ENCODE measurements around the gene SENP3. TPM values are rescaled to one million over a fixed set of nuclear protein-coding genes. Genes with fewer than 3 reads are reported as not detected.
"Not testable (repeated sequence)": the region's sequence is repeated elsewhere in the genome, so short reads cannot be mapped to it uniquely, and the experiment has no call there.

SENP3 gene
- total RNA-seq, 1 donor from 2014 or later = 30.8 TPM

- no peak for DNase-seq
- intact Hi-C loops (cut with DNase I) = no loop called here
- ATAC-seq (ENCODE audit: poor library complexity) = no peak
Measured at GRCh38 chr17:7587420-7588151, 25.9 kb downstream of the SENP3 start.

GRCh38 chr17:7588553-7589203 lies 27.0 kb downstream of the SENP3 start:
- intact Hi-C loops (cut with DNase I) = no loop called here
- no peak for DNase-seq
- peak; percentile 7 for ATAC-seq (ENCODE audit: poor library complexity)

- intact Hi-C loops (cut with DNase I) = no loop called here
- peak; percentile 93 for DNase-seq
- peak; percentile 88 for ATAC-seq (ENCODE audit: poor library complexity)
Measured at GRCh38 chr17:7589204-7589868, 27.6 kb downstream of the SENP3 start.

- no peak for DNase-seq
- intact Hi-C loops (cut with DNase I) = no loop called here
- peak; percentile 5 for ATAC-seq (ENCODE audit: poor library complexity)
Measured at GRCh38 chr17:7589891-7590691, 28.4 kb downstream of the SENP3 start, which contains the start of gene SOX15. SOX15 (minus strand) TSS chr17:7590094; CDS start chr17:7589676, 418 bp downstream.

- DNase-seq = no peak
- ATAC-seq (ENCODE audit: poor library complexity) = no peak
- intact Hi-C loops (cut with DNase I) = no loop called here
Measured at GRCh38 chr17:7590743-7591142, 29.0 kb downstream of the SENP3 start.

- intact Hi-C loops (cut with DNase I) = no loop called here
- DNase-seq (no peak), ATAC-seq (ENCODE audit: poor library complexity) (no peak)
Measured at GRCh38 chr17:7591596-7591995, 29.9 kb downstream of the SENP3 start.

GRCh38 chr17:7592422-7593021 lies 30.8 kb downstream of the SENP3 start:
- DNase-seq (no peak), ATAC-seq (ENCODE audit: poor library complexity) (no peak)
- intact Hi-C loops (cut with DNase I) = no loop called here

GRCh38 chr17:7593296-7593695 lies 31.6 kb downstream of the SENP3 start:
- intact Hi-C loops (cut with DNase I) = no loop called here
- DNase-seq (no peak), ATAC-seq (ENCODE audit: poor library complexity) (no peak)

- intact Hi-C loops (cut with DNase I); ATAC-seq (ENCODE audit: poor library complexity): not testable (repeated sequence)
Measured at GRCh38 chr17:7597561-7597960, 35.8 kb downstream of the SENP3 start.

GRCh38 chr17:7606280-7606679 lies 44.6 kb downstream of the SENP3 start:
- intact Hi-C loops (cut with DNase I) = no loop called here
- DNase-seq (no peak), ATAC-seq (ENCODE audit: poor library complexity) (peak; percentile 94)

More at GRCh38 chr17:7597561-7597960, 35.8 kb downstream of the SENP3 start:
- DNase-seq = not testable (repeated sequence)

- DNase-seq = no peak
- intact Hi-C loops (cut with DNase I) = no loop called here
- ATAC-seq (ENCODE audit: poor library complexity) = no peak
Measured at GRCh38 chr17:7610641-7611040, 48.9 kb downstream of the SENP3 start.

- DNase-seq (no peak), ATAC-seq (ENCODE audit: poor library complexity) (no peak)
- intact Hi-C loops (cut with DNase I) = no loop called here
Measured at GRCh38 chr17:7611635-7612293, 50.0 kb downstream of the SENP3 start.

- intact Hi-C loops (cut with DNase I) = no loop called here
- ATAC-seq (ENCODE audit: poor library complexity) = no peak
- no peak for DNase-seq
Measured at GRCh38 chr17:7612294-7612640, 50.5 kb downstream of the SENP3 start.

GRCh38 chr17:7613769-7614424 lies 52.2 kb downstream of the SENP3 start:
- ATAC-seq (ENCODE audit: poor library complexity) = no peak
- no peak for DNase-seq
- intact Hi-C loops (cut with DNase I) = no loop called here

GRCh38 chr17:7614425-7615264 lies 52.9 kb downstream of the SENP3 start, which contains the start of gene FXR2:
FXR2 (minus strand) TSS chr17:7614897; CDS start chr17:7614532, 365 bp downstream.
- ATAC-seq (ENCODE audit: poor library complexity) = peak; percentile 97
- intact Hi-C loops (cut with DNase I) = no loop called here
- DNase-seq = peak; percentile 100

GRCh38 chr17:7615265-7615747 lies 53.6 kb downstream of the SENP3 start:
- ATAC-seq (ENCODE audit: poor library complexity) = no peak
- intact Hi-C loops (cut with DNase I) = no loop called here
- no peak for DNase-seq

GRCh38 chr17:7618608-7619007 lies 56.9 kb downstream of the SENP3 start:
- no peak for ATAC-seq (ENCODE audit: poor library complexity)
- no peak for DNase-seq
- intact Hi-C loops (cut with DNase I) = no loop called here

Data from Right ventricle myocardium superior (tissue), 1 donor.